GM23248 (cell line): ENCODE results near the gene PTGR2. TPM values are rescaled to one million over a fixed set of nuclear protein-coding genes. Genes with fewer than 3 reads are reported as not detected.

Experiments used
- DNase-seq: peaks from one replicate; pipeline ENCODE4 v3.0.0-alpha.2; 2015
- H2AFZ ChIP-seq: fragments of 200-600 bp; sonication (generic); 2 replicates; pipeline ENCODE4 v1.6.1; 2016; ENCODE audit warnings: antibody characterized with exemption
- H3F3A ChIP-seq: fragments of 200-600 bp; sonication (generic); 2 replicates; pipeline ENCODE4 v1.6.1; 2016; ENCODE audit warnings: mild to moderate bottlenecking, antibody characterized with exemption, mixed run types; ENCODE audit not compliant: insufficient read depth
- H3K27ac ChIP-seq: fragments of 200-600 bp; sonication (generic); 2 replicates; pipeline ENCODE4 v1.5.1; 2016; ENCODE audit warnings: mild to moderate bottlenecking
- H3K27me3 ChIP-seq: fragments of 200-600 bp; sonication (generic); replicated peaks from 2 replicates; pipeline ENCODE4 v1.6.1; 2016; ENCODE audit warnings: mild to moderate bottlenecking; ENCODE audit not compliant: insufficient read depth
- H3K36me3 ChIP-seq: fragments of 200-600 bp; sonication (generic); 2 replicates; pipeline ENCODE4 v1.6.1; 2016; ENCODE audit warnings: low read depth, mild to moderate bottlenecking
- H3K4me1 ChIP-seq: fragments of 200-600 bp; sonication (generic); 2 replicates; pipeline ENCODE4 v1.6.1; 2016; ENCODE audit warnings: mild to moderate bottlenecking; ENCODE audit not compliant: insufficient read depth
- H3K4me2 ChIP-seq: fragments of 200-600 bp; sonication (generic); one replicate; pipeline ENCODE4 v1.6.1; 2016; ENCODE audit warnings: mild to moderate bottlenecking; ENCODE audit not compliant: unreplicated experiment
- H3K4me3 ChIP-seq: fragments of 200-600 bp; sonication (generic); 2 replicates; pipeline ENCODE4 v1.5.1; 2016; ENCODE audit warnings: mild to moderate bottlenecking
- H3K79me2 ChIP-seq: fragments of 200-600 bp; sonication (generic); 2 replicates; pipeline ENCODE4 v1.6.1; 2016; ENCODE audit warnings: mild to moderate bottlenecking; ENCODE audit not compliant: insufficient read depth
- H3K9ac ChIP-seq: fragments of 200-600 bp; sonication (generic); 2 replicates; pipeline ENCODE4 v1.6.1; 2016; ENCODE audit warnings: mild to moderate bottlenecking
- H3K9me2 ChIP-seq: fragments of 200-600 bp; sonication (generic); 2 replicates; pipeline ENCODE4 v1.6.1; 2016; ENCODE audit warnings: mixed run types, mild to moderate bottlenecking, moderate library complexity; ENCODE audit not compliant: insufficient read depth
- H3K9me3 ChIP-seq: fragments of 200-600 bp; sonication (generic); one replicate; pipeline ENCODE4 v1.6.1; 2017; ENCODE audit warnings: low read depth
- H4K20me1 ChIP-seq: fragments of 200-600 bp; sonication (generic); 2 replicates; pipeline ENCODE4 v1.6.0; 2016; ENCODE audit not compliant: insufficient read depth
- EZH2 ChIP-seq: fragments of 200-600 bp; sonication (generic); IDR thresholded peaks from 2 replicates; pipeline ENCODE4 v1.6.1; 2018; ENCODE audit warnings: antibody characterized with exemption, mild to moderate bottlenecking; ENCODE audit not compliant: insufficient read depth, poor library complexity, severe bottlenecking
- EZH2phosphoT487 ChIP-seq: fragments of 200-600 bp; sonication (generic); IDR thresholded peaks from 2 replicates; pipeline ENCODE4 v1.6.1; 2018; ENCODE audit warnings: antibody characterized with exemption, moderate library complexity, mild to moderate bottlenecking, low read depth; ENCODE audit not compliant: insufficient read depth
- WGBS, 2 experiments: methylation state at CpG; one replicate each; pipeline ENCODE4 v1.1.6; 2015 to 2017; ENCODE audit warnings: low lambda C conversion rate in 2 of 2, low coverage in 1 of 2; ENCODE audit errors: missing lambda C conversion rate in 2 of 2; 5-methylcytosine and 5-hydroxymethylcytosine counted together
- in situ Hi-C: fragments of 300-500 bp; cut with MboI; formaldehyde crosslinking; loops from 2 replicates; pipeline ENCODE4 v1.15.0; 2020
- polyA plus RNA-seq: library from polyadenylated mRNA; unstranded; fragments of >200 nt; fragmentation: Nextera tagmentation; extraction: Ambion mirVana; gene quantifications from 2 replicates; pipeline ENCODE4 v1.2.1, GENCODE V29; 2016
- small RNA-seq: library from RNA; depleted of rRNA; stranded (forward); fragments of <200 nt; gene quantifications from one replicate; pipeline ENCODE3, GENCODE V24; 2014; ENCODE audit warnings: low read depth, low replicate concordance
- total RNA-seq: library from RNA; depleted of rRNA; stranded (reverse); fragments of >200 nt; shearing (Covaris generic); gene quantifications from 2 replicates; pipeline ENCODE4 v1.2.3, GENCODE V29; 2014; rRNA removed

Gene PTGR2
- total and polyA plus RNA-seq, 2 experiments from 2014 or later, result 7.5 to 9.4 TPM

DNA sequence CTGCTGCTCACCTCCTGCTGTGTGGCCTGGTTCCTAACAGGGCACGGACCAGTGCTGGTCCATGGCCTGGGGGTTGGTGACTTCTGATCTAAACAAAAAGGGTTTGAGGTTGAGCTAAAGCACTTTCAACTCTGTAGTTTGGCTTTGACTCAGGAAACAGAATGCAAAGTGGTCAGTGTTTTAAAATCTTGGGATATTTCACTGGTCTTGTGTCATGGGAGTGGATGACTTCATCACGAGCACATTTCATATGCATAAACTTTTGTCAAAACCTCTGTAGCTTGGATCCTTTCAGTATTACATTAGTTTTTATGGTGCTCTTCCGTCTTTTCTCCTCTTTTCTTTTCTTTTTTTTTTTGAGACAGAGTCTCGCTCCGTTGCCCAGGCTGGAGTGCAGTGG, 72.7 kb downstream of the PTGR2 start:
- Histone ChIP-seq H3K36me3 (peaks cover 91% of the 10 kb centered on the region), H3K4me1 (no peaks in the 10 kb centered on the region), H3K4me3 (no peak overlapping the region), H4K20me1 (no peaks in the 10 kb centered on the region), H3K9me2 (no peaks in the 10 kb centered on the region), H3K9ac (no peak overlapping the region), H3F3A (peaks cover 9% of the 10 kb centered on the region; the same call in 1 of the 2 replicates), H3K27ac (no peak overlapping the region), H2AFZ (no peak overlapping the region), H3K79me2 (peaks cover 23% of the 10 kb centered on the region), H3K4me2 (no peak overlapping the region), H3K27me3 (no peaks in the 10 kb centered on the region), H3K9me3 (no peaks in the 10 kb centered on the region)
- DNase-seq, result peak; percentile 9
- 90 to 91% methylated on average over 5 of the region's 5 CpGs for WGBS, 2 experiments
- no peak for TF ChIP-seq EZH2
- TF ChIP-seq EZH2phosphoT487, result no peak
- in situ Hi-C loops, result no loop called here

Small RNA genes lying within 50 kb of the gene (small RNA-seq; reads per million reads assigned to genes)
- gene AC005520.4 (not detected), gene RF00019 (not detected)

Other genes starting within 250 kb of the PTGR2 start
- not detected in 2 replicates for gene ACOT6, start 239.3 kb upstream of the PTGR2 start, total RNA-seq
- gene ACOT6, start 239.3 kb upstream of the PTGR2 start, polyA plus RNA-seq, result not detected in 2 replicates
- gene DNAL1, start 206.8 kb upstream of the PTGR2 start, total RNA-seq, result 5.9 and 6.3 TPM in 2 replicates
- gene DNAL1, start 206.8 kb upstream of the PTGR2 start, polyA plus RNA-seq, result 16.7 TPM in 2 replicates
- gene PNMA1, start 137.4 kb upstream of the PTGR2 start, total RNA-seq, result 14.2 and 18.2 TPM in 2 replicates
- gene PNMA1, start 137.4 kb upstream of the PTGR2 start, polyA plus RNA-seq, result 64.7 and 67.7 TPM in 2 replicates
- 64.6 and 70.1 TPM in 2 replicates for gene ZNF410, start 35.0 kb downstream of the PTGR2 start, total RNA-seq
- 54.1 and 59.0 TPM in 2 replicates for gene ZNF410, start 35.0 kb downstream of the PTGR2 start, polyA plus RNA-seq
- gene FAM161B, start 98.3 kb downstream of the PTGR2 start, total RNA-seq, result 5.3 and 6.5 TPM in 2 replicates
- 4.1 and 4.5 TPM in 2 replicates for gene FAM161B, start 98.3 kb downstream of the PTGR2 start, polyA plus RNA-seq
- 21.4 and 48.0 TPM in 2 replicates for gene COQ6, start 98.5 kb downstream of the PTGR2 start, total RNA-seq
- gene COQ6, start 98.5 kb downstream of the PTGR2 start, polyA plus RNA-seq, result 29.4 and 40.2 TPM in 2 replicates
- gene ENTPD5, start 167.5 kb downstream of the PTGR2 start, total RNA-seq, result 6.6 and 11.5 TPM in 2 replicates
- 10.4 and 12.5 TPM in 2 replicates for gene ENTPD5, start 167.5 kb downstream of the PTGR2 start, polyA plus RNA-seq
- 3.5 and 18.2 TPM in 2 replicates for gene BBOF1, start 167.5 kb downstream of the PTGR2 start, total RNA-seq
- gene BBOF1, start 167.5 kb downstream of the PTGR2 start, polyA plus RNA-seq, result 5.4 and 6.4 TPM in 2 replicates
- gene ALDH6A1, start 232.6 kb downstream of the PTGR2 start, total RNA-seq, result 13.8 and 19.9 TPM in 2 replicates
- gene ALDH6A1, start 232.6 kb downstream of the PTGR2 start, polyA plus RNA-seq, result 20.8 and 21.0 TPM in 2 replicates
- gene LIN52, start 233.1 kb downstream of the PTGR2 start, total RNA-seq, result 6.7 and 8.0 TPM in 2 replicates
- gene LIN52, start 233.1 kb downstream of the PTGR2 start, polyA plus RNA-seq, result 8.7 and 8.8 TPM in 2 replicates